ENCODE results near the gene CFAP77.

- TF ChIP-seq POLR2A (IDR thresholded peaks at IDR 0.05) (no peak), EP300 (IDR thresholded peaks at IDR 0.05) (no peak)
- TF ChIP-seq, protein P1, sequence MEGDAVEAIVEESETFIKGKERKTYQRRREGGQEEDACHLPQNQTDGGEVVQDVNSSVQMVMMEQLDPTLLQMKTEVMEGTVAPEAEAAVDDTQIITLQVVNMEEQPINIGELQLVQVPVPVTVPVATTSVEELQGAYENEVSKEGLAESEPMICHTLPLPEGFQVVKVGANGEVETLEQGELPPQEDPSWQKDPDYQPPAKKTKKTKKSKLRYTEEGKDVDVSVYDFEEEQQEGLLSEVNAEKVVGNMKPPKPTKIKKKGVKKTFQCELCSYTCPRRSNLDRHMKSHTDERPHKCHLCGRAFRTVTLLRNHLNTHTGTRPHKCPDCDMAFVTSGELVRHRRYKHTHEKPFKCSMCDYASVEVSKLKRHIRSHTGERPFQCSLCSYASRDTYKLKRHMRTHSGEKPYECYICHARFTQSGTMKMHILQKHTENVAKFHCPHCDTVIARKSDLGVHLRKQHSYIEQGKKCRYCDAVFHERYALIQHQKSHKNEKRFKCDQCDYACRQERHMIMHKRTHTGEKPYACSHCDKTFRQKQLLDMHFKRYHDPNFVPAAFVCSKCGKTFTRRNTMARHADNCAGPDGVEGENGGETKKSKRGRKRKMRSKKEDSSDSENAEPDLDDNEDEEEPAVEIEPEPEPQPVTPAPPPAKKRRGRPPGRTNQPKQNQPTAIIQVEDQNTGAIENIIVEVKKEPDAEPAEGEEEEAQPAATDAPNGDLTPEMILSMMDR (IDR thresholded peaks at IDR 0.05), result no peak
Observed at GRCh38 chr9:132543960-132544359, 133.9 kb downstream of the CFAP77 start.
